Right kidney (tissue), 1 donor: Measurements from ENCODE around the gene PCMT1.
A peak's percentile ranks its signal among the peaks of the same experiment; 100 is the strongest.
"Not testable (repeated sequence)": the region's sequence is repeated elsewhere in the genome, so short reads cannot be mapped to it uniquely, and the experiment has no call there.

Source experiments
- DNase-seq: peaks from one replicate; pipeline ENCODE4 v3.0.0-alpha.2; 2016

PCMT1 gene

DNA sequence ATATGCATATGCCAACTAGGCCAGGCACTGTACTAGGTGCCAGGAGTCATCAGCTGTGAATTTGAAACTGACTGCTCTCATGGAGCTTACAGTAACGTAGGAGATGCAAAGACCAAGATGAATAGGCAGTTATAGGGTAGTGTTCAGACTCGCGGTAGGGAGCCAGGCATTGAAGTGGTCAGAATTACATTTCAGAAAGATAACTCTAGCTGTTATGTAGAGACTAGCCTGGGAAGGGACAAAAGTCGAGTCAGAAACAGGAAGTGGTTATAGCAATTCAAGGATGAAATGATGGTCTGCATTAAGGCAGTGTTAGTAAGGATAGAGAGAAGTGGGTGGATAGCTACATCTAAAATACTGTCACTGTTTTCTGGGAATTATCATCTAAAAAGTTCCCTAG, 56.6 kb downstream of the PCMT1 start:
- DNase-seq: no peak

DNA sequence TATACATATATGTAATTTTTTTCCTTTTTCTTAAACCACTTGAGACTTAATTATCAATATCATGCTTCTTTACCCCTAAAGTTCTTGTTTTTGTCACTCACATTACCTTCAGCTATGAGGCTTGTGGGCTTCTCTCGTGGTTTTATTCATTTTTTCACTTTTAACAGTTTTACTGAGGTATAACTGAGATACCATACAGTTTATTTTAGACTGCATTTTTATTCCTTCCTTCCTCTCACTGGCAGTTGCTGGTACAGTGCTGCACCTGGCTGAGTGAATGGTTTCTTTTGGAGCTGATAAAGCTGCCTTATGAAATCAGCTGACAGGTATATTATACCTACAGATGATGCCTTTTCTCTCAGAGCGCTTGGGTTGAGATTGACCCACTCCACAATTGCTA, 60.3 kb downstream of the PCMT1 start:
- DNase-seq: no peak

DNA sequence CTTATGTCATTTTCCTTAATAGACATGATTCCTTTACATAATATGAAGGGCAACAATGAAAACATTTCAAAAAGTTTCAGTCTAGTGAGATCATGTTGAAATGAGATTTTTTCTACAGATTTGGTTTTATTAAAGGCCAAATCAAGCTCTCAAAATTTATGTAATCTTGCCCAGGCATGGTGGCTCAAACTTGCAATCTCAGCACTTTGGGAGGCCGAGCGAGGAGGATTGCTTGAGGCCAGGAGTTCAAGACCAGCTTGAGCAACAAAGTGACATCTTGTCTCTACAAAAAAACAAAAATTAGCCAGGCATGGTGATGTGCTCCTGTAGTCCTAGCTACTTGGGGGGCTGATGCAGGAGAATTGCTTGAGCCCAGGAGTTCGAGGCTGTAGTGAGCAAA, 63.8 kb downstream of the PCMT1 start:
- DNase-seq: no peak

DNA sequence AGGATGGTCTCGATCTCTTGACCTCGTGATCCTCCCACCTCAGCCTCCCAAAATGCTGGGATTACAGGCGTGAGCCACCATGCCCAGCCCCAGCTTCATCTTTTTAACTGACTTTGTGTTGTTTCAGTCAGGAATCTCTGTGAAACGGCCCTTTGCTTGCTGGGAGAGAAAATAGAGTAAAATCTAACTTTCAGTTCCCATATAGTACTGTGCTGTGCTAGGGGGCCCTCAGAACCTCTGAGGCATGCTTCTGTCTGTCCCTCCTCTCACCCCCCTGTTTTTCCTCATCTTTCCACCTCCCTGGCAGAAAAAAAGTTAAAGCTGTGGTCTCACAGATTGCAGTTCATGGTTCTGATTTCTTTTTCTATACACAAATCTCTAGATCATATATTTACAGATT, 66.2 kb downstream of the PCMT1 start:
- DNase-seq: no peak

DNA sequence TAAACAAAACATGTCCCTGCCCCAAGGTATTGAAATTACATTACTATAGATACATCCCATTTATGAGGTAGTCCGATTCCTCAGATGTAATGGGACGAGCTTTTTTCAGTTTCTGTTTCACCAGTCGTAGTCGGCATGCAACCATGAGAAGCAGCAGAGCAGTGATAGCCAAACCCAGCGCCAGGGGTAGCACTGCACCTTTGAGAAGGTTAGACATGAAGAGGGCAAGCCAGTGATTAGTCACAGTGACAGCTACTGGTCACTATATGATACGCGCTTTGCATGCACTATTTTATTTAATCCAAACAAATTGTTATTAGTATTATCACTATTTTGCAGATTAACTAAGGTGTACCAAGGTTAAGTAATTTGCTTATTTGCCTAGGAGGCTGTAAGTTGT, 71.0 kb downstream of the PCMT1 start:
- DNase-seq: no peak

DNA sequence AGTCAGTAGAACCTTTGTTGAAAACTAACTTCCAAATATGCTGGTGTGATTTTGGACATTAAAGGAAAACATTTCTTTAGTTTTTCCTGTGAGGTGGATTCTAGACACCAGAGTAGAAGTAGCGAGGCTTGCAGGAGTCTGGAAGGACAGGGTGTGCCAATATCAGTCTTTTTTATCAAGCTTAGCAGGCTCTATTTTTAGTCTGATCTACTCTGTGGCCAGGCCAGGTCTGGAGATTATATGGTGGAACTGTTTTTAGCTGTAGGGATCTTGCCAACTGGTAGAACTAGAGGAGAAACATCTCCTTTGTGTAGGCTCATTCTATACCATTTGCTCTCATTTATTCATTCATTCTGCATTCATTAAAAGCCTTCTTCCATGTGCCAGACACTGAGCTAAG, 72.0 kb downstream of the PCMT1 start:
- DNase-seq: no peak

DNA sequence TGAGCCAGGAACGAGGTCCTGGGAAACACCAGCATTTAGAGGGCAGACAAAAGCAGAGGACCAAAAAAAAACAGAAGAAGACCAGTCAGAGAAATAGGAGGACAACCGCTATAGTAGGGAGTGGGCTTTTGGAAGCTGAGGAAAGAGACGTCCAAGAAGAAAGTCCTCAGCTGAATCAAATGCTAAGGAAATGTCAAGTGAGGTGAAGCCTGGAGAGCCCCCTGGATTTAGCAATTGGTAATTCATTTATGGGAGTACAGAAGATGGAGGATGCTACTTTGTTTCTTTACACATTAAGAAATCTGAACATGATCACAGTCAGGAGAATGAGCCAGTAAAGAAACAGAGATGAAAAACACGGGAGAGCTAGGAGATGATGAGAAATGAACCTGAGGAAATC, 73.5 kb downstream of the PCMT1 start:
- DNase-seq: no peak

DNA sequence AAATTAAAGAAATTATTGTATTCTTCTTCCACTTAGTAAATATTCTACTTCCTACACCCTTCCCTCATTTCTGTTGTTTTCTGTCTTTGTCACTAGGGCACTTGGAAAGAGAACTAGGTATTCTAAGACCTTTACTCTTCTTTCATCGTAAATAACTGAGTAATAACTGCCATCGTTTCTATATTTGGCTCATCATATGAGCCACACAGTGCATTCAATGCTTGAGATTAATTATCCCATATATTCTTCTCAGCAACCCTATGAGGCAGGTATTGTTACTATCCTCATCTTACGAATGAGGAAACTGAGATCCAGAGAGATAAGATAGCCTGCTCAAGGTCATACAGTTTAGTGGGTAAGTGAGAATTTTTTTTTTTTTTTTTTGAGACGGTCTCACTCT, 75.8 kb downstream of the PCMT1 start:
- DNase-seq: no peak

DNA sequence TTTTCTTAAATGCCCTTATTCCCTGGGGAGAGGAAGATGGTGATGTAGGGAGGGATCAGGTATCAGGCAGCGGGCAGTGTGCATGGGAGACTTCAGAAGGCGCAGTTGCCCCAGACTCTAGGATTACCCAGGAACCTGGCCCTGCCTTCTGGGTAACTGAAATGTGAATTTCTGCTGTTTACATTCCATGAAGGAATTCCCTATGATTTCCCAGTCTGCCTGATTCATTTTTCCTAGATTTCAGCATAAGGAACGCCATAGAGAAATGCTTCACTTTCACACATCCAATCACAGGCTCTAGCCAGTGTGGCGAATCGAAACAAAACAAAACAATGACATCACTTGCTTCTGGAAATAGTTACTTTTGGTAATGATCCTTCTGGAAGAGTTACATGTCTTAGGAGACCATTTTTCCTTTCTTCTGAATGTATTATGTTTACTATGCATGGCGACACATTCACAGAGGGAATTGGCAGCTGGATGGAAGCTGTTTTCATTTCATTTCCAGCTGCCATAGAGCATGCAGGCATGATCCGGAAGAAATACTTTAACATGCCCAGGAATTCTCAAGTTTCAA, 81.3 kb downstream of the PCMT1 start:
- no peak for DNase-seq

DNA sequence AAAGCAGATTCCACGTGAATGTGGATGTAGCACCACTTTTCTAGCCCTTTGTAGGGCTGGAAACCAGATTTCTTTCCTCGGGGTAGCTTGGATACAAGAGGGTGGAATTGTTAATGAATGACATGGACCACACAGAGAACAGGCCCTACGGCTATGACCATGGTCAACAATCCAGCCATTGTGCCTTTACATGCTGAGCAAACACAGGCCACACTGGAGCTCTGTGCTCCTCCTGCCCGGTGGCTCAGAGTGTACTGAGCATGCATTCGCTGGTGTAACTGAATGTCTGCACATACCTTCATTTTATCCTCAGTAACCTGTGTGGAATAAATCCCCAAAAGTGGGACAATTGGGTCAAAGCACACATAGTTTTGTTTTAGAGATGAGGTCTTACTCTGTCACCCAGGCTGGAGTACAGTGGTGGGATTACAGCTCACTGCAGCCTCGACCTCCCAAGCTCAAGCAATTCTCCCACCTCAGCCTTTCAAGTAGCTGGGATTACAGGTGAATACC, 81.8 kb downstream of the PCMT1 start:
- DNase-seq: no peak

DNA sequence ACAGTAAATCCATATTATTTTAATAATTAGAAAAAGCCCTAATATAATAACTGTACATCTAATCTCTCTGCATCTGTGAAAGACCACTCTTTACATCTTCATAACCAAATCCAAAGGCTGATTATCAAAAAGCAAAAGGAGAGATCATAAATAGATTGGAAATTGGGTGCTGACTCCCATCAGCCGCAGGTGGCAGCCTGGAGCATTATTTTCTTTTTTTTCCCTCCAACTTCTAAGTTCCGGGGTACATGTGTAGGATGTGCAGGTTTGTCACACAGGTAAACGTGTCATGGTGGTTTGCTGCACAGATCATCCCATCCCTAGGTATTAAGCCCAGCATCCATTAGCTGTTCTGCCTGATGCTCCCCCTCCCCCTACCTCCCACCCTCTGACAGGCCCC, 84.1 kb downstream of the PCMT1 start:
- no peak for DNase-seq

DNA sequence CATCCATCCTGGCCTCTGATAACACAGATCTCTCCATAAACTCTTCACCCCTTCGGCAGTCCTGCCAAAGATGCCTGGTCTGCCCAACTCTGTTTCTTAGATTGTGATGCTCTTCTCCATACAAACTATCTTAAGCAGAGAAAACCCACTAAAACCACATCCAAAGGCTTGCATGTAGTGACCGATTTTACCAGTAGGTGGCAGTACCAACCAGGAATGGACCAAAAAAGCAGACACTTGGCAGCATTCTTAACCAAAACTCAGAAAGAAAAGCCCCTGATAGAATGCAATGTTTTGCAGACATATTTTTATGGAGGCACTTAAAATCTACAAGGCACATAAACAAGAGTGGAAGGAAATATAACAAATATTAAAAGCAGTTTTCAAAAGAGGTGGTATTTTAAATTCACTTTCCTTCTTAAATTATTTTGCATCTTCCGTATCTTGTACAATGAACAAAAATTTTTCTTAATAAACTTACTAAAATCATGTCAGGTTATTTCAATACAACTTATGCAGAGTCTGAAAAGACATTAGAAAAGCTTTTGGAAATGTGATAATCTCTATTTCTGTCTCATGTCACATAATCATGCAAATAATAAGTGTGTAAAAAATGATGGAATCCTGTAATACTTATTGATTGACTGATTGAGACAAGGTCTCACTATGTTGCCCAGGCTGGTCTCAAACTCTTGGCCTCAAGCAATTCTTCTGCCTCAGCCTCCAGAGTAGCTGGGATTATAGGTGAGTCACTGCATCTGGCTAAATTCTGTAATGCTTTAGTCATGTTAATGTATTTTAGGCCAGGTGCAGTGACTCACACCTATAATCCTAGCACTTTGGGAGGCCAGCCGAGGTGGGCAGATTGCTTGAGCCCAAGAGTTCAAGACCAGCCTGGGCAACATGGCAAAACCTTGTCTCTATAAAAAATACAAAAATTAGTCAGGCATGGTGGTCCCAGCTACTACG, 85.3 kb downstream of the PCMT1 start:
- peak; percentile 52 for DNase-seq

DNA sequence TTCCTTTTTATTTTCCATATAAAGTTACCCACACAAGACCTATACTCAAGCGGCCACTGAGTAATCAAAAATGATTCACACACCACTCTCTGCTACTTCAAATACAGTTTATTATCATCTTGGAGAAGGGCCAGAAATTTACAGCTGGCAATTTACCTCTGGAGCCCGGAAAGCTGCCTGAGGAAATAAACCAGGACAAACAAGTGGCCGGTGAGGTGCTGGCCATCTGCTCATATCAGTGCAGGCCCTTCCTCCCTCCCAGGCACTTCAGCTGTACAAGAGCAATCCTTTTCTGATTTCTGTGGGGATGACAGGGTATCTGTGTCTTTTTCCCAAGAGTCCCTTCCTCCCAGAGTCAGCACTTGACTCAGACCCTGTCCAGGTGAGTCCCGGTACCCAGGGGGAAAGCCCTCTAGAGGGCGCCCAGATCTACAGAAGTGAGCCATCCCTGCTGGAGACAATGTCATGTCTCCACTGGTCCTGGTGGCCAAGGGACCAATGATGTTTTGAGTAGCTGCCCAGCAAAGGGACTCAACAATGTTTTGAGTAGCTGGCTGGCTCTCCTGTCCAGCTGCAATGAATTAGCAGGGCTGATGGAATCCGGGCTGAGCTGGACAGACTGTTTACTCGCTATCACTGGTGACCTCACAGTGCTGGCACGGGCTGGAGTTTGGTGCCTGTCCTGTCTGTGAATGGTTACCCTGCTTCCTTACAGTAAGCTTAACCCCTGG, 91.0 kb downstream of the PCMT1 start:
- DNase-seq: no peak

DNA sequence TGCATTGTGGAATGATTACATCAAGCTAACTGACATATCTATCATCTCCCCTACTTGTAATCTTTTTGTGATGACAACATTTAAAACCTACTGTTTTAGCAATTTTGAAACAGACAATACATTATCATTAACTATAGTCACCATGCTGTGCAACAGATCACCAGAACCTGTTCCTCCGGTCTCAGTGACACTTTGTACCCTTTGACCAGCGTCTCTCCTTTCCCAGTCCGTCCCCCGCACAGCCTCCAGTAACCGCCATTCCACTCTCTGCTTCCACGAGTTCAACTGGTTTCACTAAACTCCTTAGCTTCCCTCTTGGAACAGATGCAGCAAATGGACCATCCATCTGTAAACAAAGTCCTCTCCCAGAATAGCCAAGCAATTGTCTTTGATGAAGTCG, 92.8 kb downstream of the PCMT1 start:
- DNase-seq: no peak

DNA sequence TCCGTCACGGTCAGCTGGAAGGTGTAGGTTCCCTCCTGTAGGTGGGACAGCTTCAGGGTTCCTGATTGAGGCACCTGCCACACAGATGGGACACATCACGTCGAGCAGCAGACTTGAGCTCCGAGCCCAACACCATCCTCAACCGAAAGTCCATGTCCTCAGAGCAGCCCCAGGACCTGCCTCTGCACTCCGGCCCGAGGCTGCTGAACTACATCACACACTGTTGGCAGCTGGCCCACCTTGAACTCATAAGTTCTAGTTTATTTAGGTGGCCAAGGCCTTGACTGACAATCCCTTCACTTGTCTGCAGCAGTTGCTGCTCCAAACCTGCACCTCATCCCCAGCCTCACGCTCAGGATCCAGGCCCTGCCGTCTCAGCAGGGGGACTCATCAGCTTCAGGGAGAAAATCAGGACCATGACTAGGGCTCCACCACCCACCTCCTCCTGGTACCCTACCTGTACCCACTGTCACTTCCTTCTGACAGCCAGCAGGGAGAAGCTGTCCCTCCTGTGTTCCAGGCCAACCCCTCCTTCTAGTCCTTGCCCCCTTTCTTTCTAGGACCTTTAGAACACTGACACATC, 93.6 kb downstream of the PCMT1 start:
- DNase-seq: no peak

DNA sequence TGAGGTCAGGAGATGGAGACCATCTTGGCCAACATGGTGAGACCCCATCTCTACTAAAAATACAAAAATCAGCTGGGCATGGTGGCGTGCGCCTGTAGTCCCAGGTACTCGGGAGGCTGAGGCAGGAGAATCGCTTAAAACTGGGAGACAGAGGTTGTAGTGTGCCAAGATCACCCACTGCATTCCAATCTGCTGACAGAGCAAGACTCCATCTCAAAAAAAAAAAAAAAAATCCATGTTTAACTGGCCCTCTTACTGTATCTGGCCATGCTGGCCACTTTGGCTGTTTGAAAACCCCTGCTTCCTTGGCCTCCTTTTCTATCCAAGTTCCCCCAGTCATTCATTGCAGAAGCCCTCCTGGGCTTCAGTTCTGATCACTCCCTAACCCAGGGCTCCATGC, 94.5 kb downstream of the PCMT1 start:
- DNase-seq: not testable (repeated sequence)

DNA sequence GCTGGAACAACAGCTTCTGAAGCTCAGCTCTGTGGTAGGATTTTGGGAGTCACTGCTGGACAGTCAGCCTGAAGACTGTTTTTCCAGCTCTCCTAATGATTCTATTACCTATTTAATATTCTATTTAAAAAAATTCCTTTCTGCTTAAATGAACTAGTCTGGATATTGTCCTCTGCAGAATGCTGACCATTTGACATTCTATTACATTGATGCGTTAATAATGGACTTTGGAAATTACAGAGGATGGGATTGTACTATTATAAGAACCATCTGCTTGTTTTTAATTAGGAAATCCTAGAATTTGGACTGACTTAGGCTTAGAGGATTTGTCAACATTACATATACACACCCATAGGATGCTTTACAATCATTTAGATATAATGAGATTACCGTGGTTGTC, 94.9 kb downstream of the PCMT1 start:
- no peak for DNase-seq

DNA sequence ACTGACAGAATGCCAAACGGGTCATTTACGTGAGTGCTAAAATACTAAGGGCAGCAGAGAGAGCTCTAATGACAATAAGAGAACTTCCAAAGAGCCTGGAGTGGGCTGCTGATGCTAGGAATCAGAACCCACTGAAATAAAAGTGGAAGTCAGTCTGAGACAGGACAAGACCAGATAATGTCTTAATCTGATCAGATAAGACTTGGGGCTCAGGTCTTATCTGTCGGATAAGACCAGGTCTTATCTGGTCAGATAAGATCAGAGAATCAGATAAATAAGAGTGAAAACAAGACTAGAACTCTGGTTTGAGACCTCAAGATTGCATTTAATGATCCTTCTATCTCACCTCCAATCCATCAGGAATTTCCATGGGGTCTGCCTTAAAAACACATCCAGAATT, 96.0 kb downstream of the PCMT1 start:
- DNase-seq: no peak

DNA sequence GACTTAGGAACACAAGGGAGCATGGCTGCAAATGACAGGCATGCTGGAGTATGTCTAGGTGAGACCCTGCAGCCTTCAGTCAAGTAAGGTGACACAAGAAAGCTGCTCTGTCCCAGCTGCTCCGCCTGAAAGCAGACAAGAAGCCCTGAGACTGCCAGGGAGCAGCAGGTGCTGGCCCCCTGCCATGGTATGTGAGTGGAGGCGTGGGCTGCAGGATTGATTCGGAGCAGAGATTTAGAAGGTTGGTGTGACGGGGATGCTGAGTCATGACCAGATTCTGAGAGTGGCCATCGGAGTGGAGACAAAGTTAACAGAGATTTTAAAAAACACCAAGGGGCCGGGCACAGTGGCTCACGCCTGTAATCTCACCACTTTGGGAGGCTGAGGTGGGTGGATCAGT, 96.8 kb downstream of the PCMT1 start:
- DNase-seq: no peak

DNA sequence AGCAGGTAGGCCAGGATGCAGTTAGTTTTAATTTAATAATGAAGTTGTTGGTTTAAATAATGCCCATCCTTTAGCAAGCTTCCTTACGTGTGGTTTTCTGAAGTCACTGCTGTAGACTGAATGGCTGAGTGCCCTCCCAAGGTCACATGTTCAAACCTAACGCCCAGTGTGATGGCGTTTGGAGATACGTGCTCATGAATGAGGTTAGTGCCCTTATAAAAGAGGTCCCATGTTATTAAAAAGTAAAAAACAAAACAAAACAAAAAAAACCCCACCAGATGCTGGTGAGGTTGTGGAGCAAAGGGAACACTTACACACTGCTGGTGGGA, 98.4 kb downstream of the PCMT1 start:
- DNase-seq: no peak

DNA sequence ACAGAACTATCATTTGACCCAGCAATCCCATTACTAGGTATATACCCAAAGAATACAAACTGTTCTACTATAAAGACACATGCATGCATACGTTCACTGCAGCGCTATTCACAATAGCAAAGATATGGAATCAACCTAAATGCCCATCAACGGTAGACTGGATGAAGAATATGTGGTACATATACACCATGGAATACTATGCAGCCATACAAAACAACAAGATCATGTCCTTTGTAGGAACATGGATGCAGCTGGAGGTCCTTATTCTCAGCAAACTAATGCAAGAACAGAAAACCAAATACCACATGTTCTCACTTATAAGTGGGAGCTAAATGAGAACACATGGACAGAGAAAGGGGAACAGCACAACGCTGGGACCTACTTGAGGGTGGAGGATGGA, 98.8 kb downstream of the PCMT1 start:
- not testable (repeated sequence) for DNase-seq

DNA sequence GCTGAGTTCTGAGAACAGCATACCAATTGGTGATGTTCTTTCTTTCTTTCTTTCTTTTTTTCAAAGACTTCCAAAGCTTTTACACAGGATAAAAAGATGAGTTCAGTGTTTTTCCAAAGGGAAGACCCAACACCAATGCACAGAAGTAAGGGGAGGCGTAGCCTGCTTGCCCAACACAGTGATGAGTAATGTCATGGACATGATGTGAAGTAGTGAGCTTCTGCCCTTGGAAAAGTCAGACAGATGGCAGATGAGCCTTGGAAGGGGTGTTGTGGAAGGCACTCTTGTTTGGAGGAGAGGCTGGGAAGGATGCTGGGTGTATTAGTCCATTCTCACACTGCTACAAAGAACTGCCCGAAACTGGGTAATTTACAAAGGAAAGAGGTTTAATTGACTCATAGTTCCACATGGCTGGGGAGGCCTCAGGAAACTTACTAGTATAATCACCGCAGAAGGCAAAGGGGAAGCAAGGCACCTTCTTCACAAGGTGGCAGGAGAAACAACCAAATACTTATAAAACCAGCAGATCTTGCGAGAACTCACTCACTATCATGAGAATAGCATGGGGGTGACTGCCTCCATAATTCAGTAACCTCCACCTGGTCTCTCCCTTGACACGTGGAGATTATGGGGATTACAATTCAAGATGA, 102.0 kb downstream of the PCMT1 start:
- no peak for DNase-seq
